Colonic mucosa (tissue), 4 donors: Measurements from ENCODE around the gene MTERF4. TPM values are rescaled to one million over a fixed set of nuclear protein-coding genes. Genes with fewer than 3 reads are reported as not detected.

Experiments used
- DNase-seq: peaks from one replicate; pipeline ENCODE4 v3.0.0-alpha.2; 2020
- H3K27ac ChIP-seq: fragments of 200-600 bp; one replicate; pipeline ENCODE4 v1.8.0; 2021
- H3K27me3 ChIP-seq: fragments of 200-600 bp; one replicate; pipeline ENCODE4 v1.8.0; 2021
- H3K36me3 ChIP-seq: fragments of 200-600 bp; one replicate; pipeline ENCODE4 v1.8.0; 2021
- H3K4me1 ChIP-seq: fragments of 200-600 bp; one replicate; pipeline ENCODE4 v1.8.0; 2021; ENCODE audit warnings: mild to moderate bottlenecking
- H3K4me3 ChIP-seq: fragments of 200-600 bp; one replicate; pipeline ENCODE4 v1.8.0; 2021
- H3K9ac ChIP-seq, 2 donors: one replicate each; pipeline ENCODE4 v1.7.0; 2013; ENCODE audit warnings: control low read depth in 2 of 2, low read depth in 2 of 2, low read length in 2 of 2
- H3K9me3 ChIP-seq: fragments of 200-600 bp; one replicate; pipeline ENCODE4 v1.8.0; 2021
- CTCF ChIP-seq: fragments of 200-600 bp; IDR thresholded peaks from one replicate; pipeline ENCODE4 v1.8.0; 2022; ENCODE audit warnings: antibody characterized with exemption, mild to moderate bottlenecking
- intact Hi-C: fragments of 100-400 bp; cut with DNase I; formaldehyde crosslinking; loops from one replicate; pipeline ENCODE4 v1.14.1; 2022
- total RNA-seq, 2 donors: library from RNA; stranded (reverse); fragmentation: NEBNext Ultra II Directional in 1 of 2; extraction: Animal tissue kit (Norgen Biotek cat#: 25700) in 1 of 2; gene quantifications; one replicate each; pipeline ENCODE4 v1.2.1, GENCODE V29; 2021
- donor health status: healthy.
- donor health status: DM: no; HTN: no; CAD: no.
- donor health status: DM: no; HTN: no; CAD: no.

The MTERF4 gene
- 10 to 100 TPM; 20.2 to 25.5 TPM for total RNA-seq

- no peaks in the 10 kb centered on the region for H3K9me3 ChIP-seq
- no peak for TF ChIP-seq CTCF
- intact Hi-C loops = no loop called here
- peak; percentile 90 for DNase-seq
- no peaks in the 10 kb centered on the region for H3K27me3 ChIP-seq
- H3K36me3 ChIP-seq = peaks cover 6% of the 10 kb centered on the region
- H3K9ac ChIP-seq = peak within 1 kb of the TSS; percentile 91 to 92
- peaks cover 4% of the 10 kb centered on the region for H3K4me1 ChIP-seq
- H3K4me3 ChIP-seq = peak within 1 kb of the TSS; percentile 84
- peak within 1 kb of the TSS; percentile 89 for H3K27ac ChIP-seq
Measured at GRCh38 chr2:241102239-241102803, at the start of gene MTERF4. Gene MTERF4, minus strand, starts transcription at chr2:241102287. Its CDS starts 14 bp downstream, at chr2:241102273.

GRCh38 chr2:241150660-241151530 lies 48.8 kb upstream of the MTERF4 start:
- intact Hi-C loops = no loop called here
- DNase-seq = peak; percentile 60

GRCh38 chr2:241149925-241150659 lies 48.0 kb upstream of the MTERF4 start, which contains the start of gene PPP1R7:
Gene PPP1R7, plus strand, starts transcription at chr2:241150467. Its CDS starts 29 bp downstream, at chr2:241150496.
- Histone ChIP-seq H3K27me3 (no peaks in the 10 kb centered on the region), H3K9ac (peak within 1 kb of the TSS; percentile 76 to 77), H3K36me3 (peaks cover 5% of the 10 kb centered on the region), H3K27ac (peak within 1 kb of the TSS; percentile 77), H3K4me1 (peaks cover 9% of the 10 kb centered on the region), H3K9me3 (no peaks in the 10 kb centered on the region), H3K4me3 (peak within 1 kb of the TSS; percentile 95)
- DNase-seq = peak; percentile 96
- intact Hi-C loops = no loop called here
- TF ChIP-seq CTCF = no peak

More at GRCh38 chr2:241150660-241151530, 48.8 kb upstream of the MTERF4 start:
- H3K9me3 ChIP-seq = no peaks in the 10 kb centered on the region
- peaks cover 5% of the 10 kb centered on the region for H3K36me3 ChIP-seq
- H3K9ac ChIP-seq = peak overlapping the region; percentile 70 to 76
- peak overlapping the region; percentile 95 for H3K4me3 ChIP-seq
- peak overlapping the region; percentile 77 for H3K27ac ChIP-seq
- no peaks in the 10 kb centered on the region for H3K27me3 ChIP-seq
- H3K4me1 ChIP-seq = peaks cover 9% of the 10 kb centered on the region
- TF ChIP-seq CTCF = no peak

- H3K4me1 ChIP-seq = peaks cover 9% of the 10 kb centered on the region
- H3K9ac ChIP-seq = peak overlapping the region; percentile 48 to 77
- intact Hi-C loops = no loop called here
- TF ChIP-seq CTCF = no peak
- H3K27me3 ChIP-seq = no peaks in the 10 kb centered on the region
- H3K27ac ChIP-seq = peak overlapping the region; percentile 77
- H3K9me3 ChIP-seq = no peaks in the 10 kb centered on the region
- no peak for DNase-seq
- H3K36me3 ChIP-seq = peaks cover 5% of the 10 kb centered on the region
- peak overlapping the region; percentile 95 for H3K4me3 ChIP-seq
Measured at GRCh38 chr2:241149675-241149924, 47.5 kb upstream of the MTERF4 start.

- peak; percentile 97 for DNase-seq
- TF ChIP-seq CTCF = no peak
- H3K27me3 ChIP-seq = no peaks in the 10 kb centered on the region
- H3K27ac ChIP-seq = peak within 1 kb of the TSS; percentile 77
- H3K36me3 ChIP-seq = peaks cover 5% of the 10 kb centered on the region
- peaks cover 9% of the 10 kb centered on the region for H3K4me1 ChIP-seq
- peak within 1 kb of the TSS; percentile 66 to 77 for H3K9ac ChIP-seq
- H3K9me3 ChIP-seq = no peaks in the 10 kb centered on the region
- intact Hi-C loops = no loop called here
- H3K4me3 ChIP-seq = peak within 1 kb of the TSS; percentile 95
Measured at GRCh38 chr2:241148891-241149674, 47.0 kb upstream of the MTERF4 start, which contains the start of gene PASK. Gene PASK, minus strand, starts transcription at chr2:241149472. Its CDS starts 6,440 bp downstream, at chr2:241143032.
